Keratinocyte (primary cell): ENCODE measurements around the gene PSD. TPM values are rescaled to one million over a fixed set of nuclear protein-coding genes. Genes with fewer than 3 reads are reported as not detected.

Experiments used
- DNase-seq: peaks from one replicate; pipeline ENCODE4 v3.0.0-alpha.2; 2011; ENCODE audit warnings: low read depth, missing footprints, low spot score
- FAIRE-seq: peaks from 2 replicates; lab custom pipeline; 2011; peaks lifted over from hg19 to GRCh38; lab: Jason Lieb, UNC
- H2AFZ ChIP-seq: 2 replicates; pipeline ENCODE4 v1.6.0; 2012; ENCODE audit warnings: low read length, control low read depth, inconsistent platforms; ENCODE audit not compliant: control insufficient read depth
- H3K27ac ChIP-seq: 2 replicates; pipeline ENCODE4 v1.5.1; 2011; ENCODE audit warnings: low read length; ENCODE audit not compliant: control insufficient read depth, insufficient read depth
- H3K27me3 ChIP-seq: 3 replicates; pipeline ENCODE4 v1.6.0; 2011; ENCODE audit warnings: low read length; ENCODE audit not compliant: control insufficient read depth, insufficient read depth; ENCODE audit errors: extremely low read depth
- H3K36me3 ChIP-seq, 2 experiments: 2 replicates in 1 of 2; 3 replicates in 1 of 2; pipeline ENCODE4 v1.5.1; 2011; ENCODE audit warnings: low read length in 2 of 2, mild to moderate bottlenecking in 1 of 2; ENCODE audit not compliant: control insufficient read depth in 2 of 2, insufficient read depth in 2 of 2; ENCODE audit errors: extremely low read depth in 1 of 2
- H3K4me1 ChIP-seq: 3 replicates; pipeline ENCODE4 v1.5.1; 2011; ENCODE audit warnings: low read length; ENCODE audit not compliant: control insufficient read depth, insufficient read depth; ENCODE audit errors: extremely low read depth
- H3K4me2 ChIP-seq: 3 replicates; pipeline ENCODE4 v1.6.0; 2011; ENCODE audit warnings: low read depth, low read length; ENCODE audit not compliant: control insufficient read depth, insufficient read depth; ENCODE audit errors: extremely low read depth
- H3K4me3 ChIP-seq, 3 experiments: fragments of 200-600 bp in 1 of 3; sonication (generic) in 1 of 3; 2 replicates in 2 of 3; 3 replicates in 1 of 3; pipeline ENCODE4 v1.5.1; 2011 to 2016; ENCODE audit warnings: low read length in 3 of 3, mild to moderate bottlenecking in 3 of 3, control low read depth in 2 of 3, inconsistent platforms in 1 of 3, low read depth in 1 of 3, mixed read lengths in 1 of 3, mixed run types in 1 of 3, moderate library complexity in 1 of 3; ENCODE audit not compliant: control insufficient read depth in 2 of 3, insufficient read depth in 2 of 3; ENCODE audit errors: extremely low read depth in 1 of 3
- H3K79me2 ChIP-seq: 2 replicates; pipeline ENCODE4 v1.6.0; 2012; ENCODE audit warnings: low read length; ENCODE audit not compliant: control insufficient read depth, insufficient read depth
- H3K9ac ChIP-seq: 3 replicates; pipeline ENCODE4 v1.6.0; 2011; ENCODE audit warnings: low read length; ENCODE audit not compliant: control insufficient read depth, insufficient read depth; ENCODE audit errors: extremely low read depth
- H3K9me1 ChIP-seq: 3 replicates; pipeline ENCODE4 v1.6.0; 2011; ENCODE audit warnings: low read length; ENCODE audit not compliant: control insufficient read depth, insufficient read depth; ENCODE audit errors: extremely low read depth
- H3K9me3 ChIP-seq: 2 replicates; pipeline ENCODE4 v1.5.1; 2012; ENCODE audit warnings: low read depth, low read length; ENCODE audit not compliant: control insufficient read depth
- H4K20me1 ChIP-seq: 3 replicates; pipeline ENCODE4 v1.6.0; 2011; ENCODE audit warnings: low read length; ENCODE audit not compliant: control insufficient read depth, insufficient read depth; ENCODE audit errors: extremely low read depth
- EZH2 ChIP-seq: IDR thresholded peaks from one replicate; pipeline ENCODE4 v1.6.1; 2012; ENCODE audit warnings: inconsistent platforms, mild to moderate bottlenecking, low read length, moderate library complexity
- dilution Hi-C: fragments of 300-500 bp; cut with MboI; formaldehyde crosslinking; loops from one replicate; pipeline ENCODE4 v1.7.0; 2020; ENCODE audit warnings: low sequenced_read_pairs; ENCODE audit not compliant: extremely low pct_ligation_motif_present
- polyA plus RNA-seq, 5 experiments: library from polyadenylated mRNA; depleted of rRNA in 3 of 5; stranded (reverse) in 3 of 5; stranded (forward) in 1 of 5; unstranded in 1 of 5; fragments of >200 nt; gene quantifications; 1 replicate in 1 of 5; 2 replicates in 3 of 5; 3 replicates in 1 of 5; pipeline versions ENCODE4 v1.2.1 to v1.2.3, GENCODE V29; 2011 to 2012; ENCODE audit warnings: missing spikeins in 2 of 5, low read depth in 1 of 5, low replicate concordance in 1 of 5
- TF ChIP-seq, protein P1 (sequence below), 3 experiments: IDR thresholded peaks in 1 of 3; conservative IDR thresholded peaks in 1 of 3; optimal IDR thresholded peaks in 1 of 3; 2 replicates in 2 of 3; 3 replicates in 1 of 3; pipeline versions ENCODE3 to v1.5.1; 2011; ENCODE audit warnings: low read length in 3 of 3, mild to moderate bottlenecking in 3 of 3, moderate library complexity in 2 of 3, control low read depth in 1 of 3, inconsistent platforms in 1 of 3; ENCODE audit not compliant: insufficient read depth in 2 of 3; ENCODE audit errors: extremely low read depth in 1 of 3

PSD gene
- polyA plus RNA-seq, 1 donor (not counting 4 experiments of a cell fraction or from before 2014, with no cell fraction given) = 0.10 TPM

DNA sequence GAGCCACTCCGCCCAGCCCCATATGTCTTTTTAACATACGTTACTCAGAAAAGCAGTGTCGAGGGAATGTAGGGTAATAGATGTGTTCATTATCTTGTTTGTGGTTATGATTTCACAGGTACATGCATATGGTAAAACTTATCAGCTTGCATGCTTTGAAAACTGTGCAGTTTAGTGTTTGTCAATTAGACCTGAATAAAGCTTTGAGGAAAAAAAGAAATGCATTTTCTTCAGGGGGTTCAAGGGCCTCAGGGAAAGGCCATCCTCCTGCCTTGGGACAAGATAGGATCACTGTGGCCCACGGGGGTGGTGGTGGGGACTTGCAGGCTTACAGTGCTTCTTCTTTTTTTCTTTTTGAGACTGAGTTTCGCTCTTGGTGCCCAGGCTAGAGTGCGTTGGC lies 48.7 kb upstream of the PSD start:
- Histone ChIP-seq H3K27me3 (no peaks in the 10 kb centered on the region), H4K20me1 (no peaks in the 10 kb centered on the region), H3K4me1 (peaks cover 9% of the 10 kb centered on the region), H2AFZ (no peak overlapping the region), H3K9ac (no peak overlapping the region), H3K4me2 (no peak overlapping the region), H3K9me3 (no peaks in the 10 kb centered on the region), H3K27ac (no peak overlapping the region), H3K79me2 (no peaks in the 10 kb centered on the region), H3K4me3 (no peak overlapping the region), H3K9me1 (no peaks in the 10 kb centered on the region), H3K36me3 (peaks cover 0 to 1% of the 10 kb centered on the region in 2 experiments)
- no peak for DNase-seq
- dilution Hi-C loops = no loop called here
- FAIRE-seq = no peak
- no peak for TF ChIP-seq EZH2
- TF ChIP-seq, protein P1, sequence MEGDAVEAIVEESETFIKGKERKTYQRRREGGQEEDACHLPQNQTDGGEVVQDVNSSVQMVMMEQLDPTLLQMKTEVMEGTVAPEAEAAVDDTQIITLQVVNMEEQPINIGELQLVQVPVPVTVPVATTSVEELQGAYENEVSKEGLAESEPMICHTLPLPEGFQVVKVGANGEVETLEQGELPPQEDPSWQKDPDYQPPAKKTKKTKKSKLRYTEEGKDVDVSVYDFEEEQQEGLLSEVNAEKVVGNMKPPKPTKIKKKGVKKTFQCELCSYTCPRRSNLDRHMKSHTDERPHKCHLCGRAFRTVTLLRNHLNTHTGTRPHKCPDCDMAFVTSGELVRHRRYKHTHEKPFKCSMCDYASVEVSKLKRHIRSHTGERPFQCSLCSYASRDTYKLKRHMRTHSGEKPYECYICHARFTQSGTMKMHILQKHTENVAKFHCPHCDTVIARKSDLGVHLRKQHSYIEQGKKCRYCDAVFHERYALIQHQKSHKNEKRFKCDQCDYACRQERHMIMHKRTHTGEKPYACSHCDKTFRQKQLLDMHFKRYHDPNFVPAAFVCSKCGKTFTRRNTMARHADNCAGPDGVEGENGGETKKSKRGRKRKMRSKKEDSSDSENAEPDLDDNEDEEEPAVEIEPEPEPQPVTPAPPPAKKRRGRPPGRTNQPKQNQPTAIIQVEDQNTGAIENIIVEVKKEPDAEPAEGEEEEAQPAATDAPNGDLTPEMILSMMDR (optimal IDR thresholded peaks at IDR 0.05 in 1 of 3, IDR thresholded peaks at IDR 0.05 in 1 of 3, conservative IDR thresholded peaks at IDR 0.05 in 1 of 3; ENCODE audit: extremely low read depth in 1 of 3, insufficient read depth in 2 of 3, low read length in 3 of 3) = no peak

DNA sequence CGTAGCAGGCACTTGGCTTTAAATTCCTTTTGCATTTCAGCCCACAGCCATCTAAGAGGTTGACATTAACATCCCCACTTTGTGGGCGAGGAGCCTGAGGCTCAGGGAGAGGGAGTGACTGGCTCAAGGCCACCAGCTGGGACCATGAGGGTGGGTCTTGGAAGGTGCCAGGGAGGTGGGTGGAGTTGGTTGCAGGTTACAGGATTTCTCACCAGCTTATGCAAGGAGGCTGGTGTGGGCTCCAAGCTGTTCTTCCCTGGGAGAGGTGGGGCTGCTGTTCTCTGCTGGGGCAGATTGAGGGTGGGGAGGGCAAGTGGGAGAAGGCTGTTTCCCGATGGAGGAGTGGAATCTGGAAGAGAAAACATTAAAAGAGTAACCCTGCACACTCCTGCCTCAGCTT lies 46.9 kb upstream of the PSD start:
- dilution Hi-C loops = no loop called here
- H3K27ac ChIP-seq = no peak overlapping the region
- peaks cover 0 to 1% of the 10 kb centered on the region in 2 experiments for H3K36me3 ChIP-seq
- peaks cover 3% of the 10 kb centered on the region for H3K9me1 ChIP-seq
- H3K79me2 ChIP-seq = no peaks in the 10 kb centered on the region
- no peak overlapping the region for H3K9ac ChIP-seq
- H3K4me3 ChIP-seq = no peak overlapping the region
- FAIRE-seq (no peak), DNase-seq (no peak)
- TF ChIP-seq, protein P1 (optimal IDR thresholded peaks at IDR 0.05 in 1 of 3, IDR thresholded peaks at IDR 0.05 in 1 of 3, conservative IDR thresholded peaks at IDR 0.05 in 1 of 3; ENCODE audit: extremely low read depth in 1 of 3, insufficient read depth in 2 of 3, low read length in 3 of 3) = no peak
- TF ChIP-seq EZH2 = no peak
- peaks cover 23% of the 10 kb centered on the region for H3K4me1 ChIP-seq
- H2AFZ ChIP-seq = no peak overlapping the region
- H3K4me2 ChIP-seq = no peak overlapping the region
- no peaks in the 10 kb centered on the region for H4K20me1 ChIP-seq
- no peaks in the 10 kb centered on the region for H3K9me3 ChIP-seq
- H3K27me3 ChIP-seq = no peaks in the 10 kb centered on the region
